PFSK-1 (cell line): ENCODE data around the gene OGA.

Experiments used
- FOXP2 ChIP-seq: optimal IDR thresholded peaks from 2 replicates; pipeline ENCODE3; 2011; ENCODE audit warnings: borderline replicate concordance, control low read depth, inconsistent platforms; ENCODE audit not compliant: insufficient read depth; ENCODE audit errors: extremely low read length, extremely low read depth
- POLR2AphosphoS5 ChIP-seq: IDR thresholded peaks from 2 replicates; pipeline ENCODE4 v1.6.1; 2012; ENCODE audit warnings: low read depth, mild to moderate bottlenecking, control low read depth, low read length, moderate library complexity
- REST ChIP-seq, 2 experiments: IDR thresholded peaks; 2 replicates each; pipeline versions ENCODE4 v1.6.1 to v1.8.0; 2011 to 2012; ENCODE audit warnings: low read depth in 2 of 2, low read length in 2 of 2, control low read depth in 1 of 2, inconsistent platforms in 1 of 2, mild to moderate bottlenecking in 1 of 2, moderate library complexity in 1 of 2; ENCODE audit not compliant: insufficient read depth in 1 of 2
- SIN3A ChIP-seq: IDR thresholded peaks from 2 replicates; pipeline ENCODE4 v1.6.1; 2012; ENCODE audit warnings: mild to moderate bottlenecking, low read length, moderate library complexity, borderline replicate concordance; ENCODE audit not compliant: insufficient read depth
- TAF1 ChIP-seq: IDR thresholded peaks from 2 replicates; pipeline ENCODE4 v1.6.1; 2012; ENCODE audit warnings: low read length, control low read depth, borderline replicate concordance; ENCODE audit not compliant: insufficient read depth

OGA gene

GRCh38 chr10:101766753-101767599 lies 51.3 kb downstream of the OGA start:
- TF ChIP-seq FOXP2 (no peak), TAF1 (no peak), SIN3A (no peak), POLR2AphosphoS5 (no peak), REST (IDR thresholded peaks at IDR 0.05; ENCODE audit: insufficient read depth in 1 of 2, low read depth in 2 of 2, low read length in 2 of 2) (no peak)

- TF ChIP-seq POLR2AphosphoS5 = no peak
- no peak for TF ChIP-seq SIN3A
- no peak for TF ChIP-seq REST (IDR thresholded peaks at IDR 0.05; ENCODE audit: insufficient read depth in 1 of 2, low read depth in 2 of 2, low read length in 2 of 2)
- no peak for TF ChIP-seq FOXP2
- no peak for TF ChIP-seq TAF1
Measured at GRCh38 chr10:101766306-101766705, 51.9 kb downstream of the OGA start.

- no peak for TF ChIP-seq SIN3A
- no peak for TF ChIP-seq POLR2AphosphoS5
- TF ChIP-seq FOXP2 = no peak
- no peak for TF ChIP-seq TAF1
- no peak for TF ChIP-seq REST (IDR thresholded peaks at IDR 0.05; ENCODE audit: insufficient read depth in 1 of 2, low read depth in 2 of 2, low read length in 2 of 2)
Measured at GRCh38 chr10:101763141-101763846, 55.0 kb downstream of the OGA start.

GRCh38 chr10:101762736-101763135 lies 55.5 kb downstream of the OGA start:
- TF ChIP-seq TAF1 (no peak), POLR2AphosphoS5 (no peak)

GRCh38 chr10:101761226-101761625 lies 57.0 kb downstream of the OGA start:
- no peak for TF ChIP-seq POLR2AphosphoS5
- TF ChIP-seq TAF1 = no peak
- TF ChIP-seq SIN3A = no peak
- no peak for TF ChIP-seq FOXP2
- no peak for TF ChIP-seq REST (IDR thresholded peaks at IDR 0.05; ENCODE audit: insufficient read depth in 1 of 2, low read depth in 2 of 2, low read length in 2 of 2)
